ENCODE measurements around the gene WASF3. TPM values are rescaled to one million over a fixed set of nuclear protein-coding genes. Genes with fewer than 3 reads are reported as not detected.

WASF3 gene
- total RNA-seq, 1 experiment from 2014 or later, result 3.4 TPM

DNA sequence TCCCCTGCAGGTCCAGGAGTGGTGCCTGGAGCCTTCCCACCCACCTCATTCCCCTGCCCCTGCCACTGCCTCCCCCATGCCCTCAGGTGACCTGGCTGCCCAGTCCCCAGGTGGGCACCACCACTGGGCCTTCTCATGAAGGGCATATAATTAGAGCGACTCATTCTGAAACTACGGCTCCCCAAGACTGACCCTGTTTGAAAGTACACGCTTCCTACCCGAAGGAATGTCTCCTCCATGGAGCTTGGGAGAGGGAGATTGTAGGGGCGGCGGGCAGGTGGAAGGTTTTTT lies 150.5 kb downstream of the WASF3 start:
- CTCF ChIA-PET, result interaction anchor here (0.9 to 2.7 kb wide), 3 partner anchors 12 to 222 kb away, joined by 3 to 17 read pairs (median 3); no protein-coding TSS in a partner anchor
- Histone ChIP-seq H2AFZ (ENCODE audit: low read depth, low read length, poor library complexity, severe bottlenecking) (no peak overlapping the region), H3K4me3 (replicated peaks in 1 of 2; ENCODE audit: low read depth in 1 of 2, low read length in 2 of 2) (no peak overlapping the region), H4K20me1 (ENCODE audit: insufficient read depth) (no peaks in the 10 kb centered on the region), H3K4me1 (ENCODE audit: control insufficient read depth in 1 of 2, insufficient read depth in 2 of 2, low read length in 2 of 2) (no peaks in the 10 kb centered on the region), H3K9me2 (ENCODE audit: insufficient read depth) (no peaks in the 10 kb centered on the region), H3K9ac (ENCODE audit: low read length) (no peak overlapping the region), H3K9me3 (ENCODE audit: control insufficient read depth in 1 of 2, insufficient read depth in 1 of 2, low read depth in 1 of 2, low read length in 2 of 2) (no peaks in the 10 kb centered on the region), H3K36me3 (ENCODE audit: control insufficient read depth in 1 of 2, insufficient read depth in 2 of 2, low read length in 2 of 2) (no peaks in the 10 kb centered on the region), H3K79me2 (ENCODE audit: insufficient read depth, low read length) (no peaks in the 10 kb centered on the region), H3K4me2 (ENCODE audit: low read length) (no peak overlapping the region), H3K27ac (ENCODE audit: low read depth, low read length) (no peak overlapping the region), H3K27me3 (ENCODE audit: insufficient read depth, low read length) (peaks cover 17% of the 10 kb centered on the region)
- no TSS peak for BruUV-seq (replicated peaks)
- DNase-seq (ENCODE audit: low read depth, low spot score) (no peak), ATAC-seq (no peak)
- intact Hi-C loops (cut with micrococcal nuclease), result loop anchor here (10.0 kb wide), 1 partner anchor 1133 kb away; no protein-coding TSS in a partner anchor
- POLR2A ChIA-PET, result no interaction called here
- TF ChIP-seq, protein P1, sequence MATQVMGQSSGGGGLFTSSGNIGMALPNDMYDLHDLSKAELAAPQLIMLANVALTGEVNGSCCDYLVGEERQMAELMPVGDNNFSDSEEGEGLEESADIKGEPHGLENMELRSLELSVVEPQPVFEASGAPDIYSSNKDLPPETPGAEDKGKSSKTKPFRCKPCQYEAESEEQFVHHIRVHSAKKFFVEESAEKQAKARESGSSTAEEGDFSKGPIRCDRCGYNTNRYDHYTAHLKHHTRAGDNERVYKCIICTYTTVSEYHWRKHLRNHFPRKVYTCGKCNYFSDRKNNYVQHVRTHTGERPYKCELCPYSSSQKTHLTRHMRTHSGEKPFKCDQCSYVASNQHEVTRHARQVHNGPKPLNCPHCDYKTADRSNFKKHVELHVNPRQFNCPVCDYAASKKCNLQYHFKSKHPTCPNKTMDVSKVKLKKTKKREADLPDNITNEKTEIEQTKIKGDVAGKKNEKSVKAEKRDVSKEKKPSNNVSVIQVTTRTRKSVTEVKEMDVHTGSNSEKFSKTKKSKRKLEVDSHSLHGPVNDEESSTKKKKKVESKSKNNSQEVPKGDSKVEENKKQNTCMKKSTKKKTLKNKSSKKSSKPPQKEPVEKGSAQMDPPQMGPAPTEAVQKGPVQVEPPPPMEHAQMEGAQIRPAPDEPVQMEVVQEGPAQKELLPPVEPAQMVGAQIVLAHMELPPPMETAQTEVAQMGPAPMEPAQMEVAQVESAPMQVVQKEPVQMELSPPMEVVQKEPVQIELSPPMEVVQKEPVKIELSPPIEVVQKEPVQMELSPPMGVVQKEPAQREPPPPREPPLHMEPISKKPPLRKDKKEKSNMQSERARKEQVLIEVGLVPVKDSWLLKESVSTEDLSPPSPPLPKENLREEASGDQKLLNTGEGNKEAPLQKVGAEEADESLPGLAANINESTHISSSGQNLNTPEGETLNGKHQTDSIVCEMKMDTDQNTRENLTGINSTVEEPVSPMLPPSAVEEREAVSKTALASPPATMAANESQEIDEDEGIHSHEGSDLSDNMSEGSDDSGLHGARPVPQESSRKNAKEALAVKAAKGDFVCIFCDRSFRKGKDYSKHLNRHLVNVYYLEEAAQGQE (IDR thresholded peaks at IDR 0.05; ENCODE audit: low read depth), result no peak
- TF ChIP-seq SRF (IDR thresholded peaks at IDR 0.05; ENCODE audit: low read depth) (no peak), POLR2A (IDR thresholded peaks at IDR 0.05; ENCODE audit: borderline replicate concordance, extremely low read depth, insufficient read depth, insufficient read length) (no peak), FOSL1 (IDR thresholded peaks at IDR 0.05; ENCODE audit: low read depth) (no peak), EZH2 (IDR thresholded peaks at IDR 0.05) (no peak), SIN3A (IDR thresholded peaks at IDR 0.05; ENCODE audit: low read depth) (no peak), EZH2phosphoT487 (IDR thresholded peaks at IDR 0.05; ENCODE audit: borderline replicate concordance) (no peak), JUND (IDR thresholded peaks at IDR 0.05) (no peak), ELF1 (IDR thresholded peaks at IDR 0.05; ENCODE audit: borderline replicate concordance, low read depth) (no peak), POLR2AphosphoS5 (IDR thresholded peaks at IDR 0.05; ENCODE audit: low read depth, low read length) (no peak)
- TF ChIP-seq, protein P2, sequence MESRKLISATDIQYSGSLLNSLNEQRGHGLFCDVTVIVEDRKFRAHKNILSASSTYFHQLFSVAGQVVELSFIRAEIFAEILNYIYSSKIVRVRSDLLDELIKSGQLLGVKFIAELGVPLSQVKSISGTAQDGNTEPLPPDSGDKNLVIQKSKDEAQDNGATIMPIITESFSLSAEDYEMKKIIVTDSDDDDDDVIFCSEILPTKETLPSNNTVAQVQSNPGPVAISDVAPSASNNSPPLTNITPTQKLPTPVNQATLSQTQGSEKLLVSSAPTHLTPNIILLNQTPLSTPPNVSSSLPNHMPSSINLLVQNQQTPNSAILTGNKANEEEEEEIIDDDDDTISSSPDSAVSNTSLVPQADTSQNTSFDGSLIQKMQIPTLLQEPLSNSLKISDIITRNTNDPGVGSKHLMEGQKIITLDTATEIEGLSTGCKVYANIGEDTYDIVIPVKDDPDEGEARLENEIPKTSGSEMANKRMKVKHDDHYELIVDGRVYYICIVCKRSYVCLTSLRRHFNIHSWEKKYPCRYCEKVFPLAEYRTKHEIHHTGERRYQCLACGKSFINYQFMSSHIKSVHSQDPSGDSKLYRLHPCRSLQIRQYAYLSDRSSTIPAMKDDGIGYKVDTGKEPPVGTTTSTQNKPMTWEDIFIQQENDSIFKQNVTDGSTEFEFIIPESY (IDR thresholded peaks at IDR 0.05; ENCODE audit: extremely low read depth, insufficient replicate concordance, low read length), result no peak
- TF ChIP-seq, protein P3, sequence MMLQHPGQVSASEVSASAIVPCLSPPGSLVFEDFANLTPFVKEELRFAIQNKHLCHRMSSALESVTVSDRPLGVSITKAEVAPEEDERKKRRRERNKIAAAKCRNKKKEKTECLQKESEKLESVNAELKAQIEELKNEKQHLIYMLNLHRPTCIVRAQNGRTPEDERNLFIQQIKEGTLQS (IDR thresholded peaks at IDR 0.05), result no peak
- TF ChIP-seq, protein P4, sequence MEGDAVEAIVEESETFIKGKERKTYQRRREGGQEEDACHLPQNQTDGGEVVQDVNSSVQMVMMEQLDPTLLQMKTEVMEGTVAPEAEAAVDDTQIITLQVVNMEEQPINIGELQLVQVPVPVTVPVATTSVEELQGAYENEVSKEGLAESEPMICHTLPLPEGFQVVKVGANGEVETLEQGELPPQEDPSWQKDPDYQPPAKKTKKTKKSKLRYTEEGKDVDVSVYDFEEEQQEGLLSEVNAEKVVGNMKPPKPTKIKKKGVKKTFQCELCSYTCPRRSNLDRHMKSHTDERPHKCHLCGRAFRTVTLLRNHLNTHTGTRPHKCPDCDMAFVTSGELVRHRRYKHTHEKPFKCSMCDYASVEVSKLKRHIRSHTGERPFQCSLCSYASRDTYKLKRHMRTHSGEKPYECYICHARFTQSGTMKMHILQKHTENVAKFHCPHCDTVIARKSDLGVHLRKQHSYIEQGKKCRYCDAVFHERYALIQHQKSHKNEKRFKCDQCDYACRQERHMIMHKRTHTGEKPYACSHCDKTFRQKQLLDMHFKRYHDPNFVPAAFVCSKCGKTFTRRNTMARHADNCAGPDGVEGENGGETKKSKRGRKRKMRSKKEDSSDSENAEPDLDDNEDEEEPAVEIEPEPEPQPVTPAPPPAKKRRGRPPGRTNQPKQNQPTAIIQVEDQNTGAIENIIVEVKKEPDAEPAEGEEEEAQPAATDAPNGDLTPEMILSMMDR (IDR thresholded peaks at IDR 0.05 in 2 of 3, conservative IDR thresholded peaks at IDR 0.05 in 1 of 3; ENCODE audit: borderline replicate concordance in 1 of 3, insufficient read depth in 1 of 3, low read depth in 2 of 3, low read length in 2 of 3), result no peak
- TF ChIP-seq, protein P5, sequence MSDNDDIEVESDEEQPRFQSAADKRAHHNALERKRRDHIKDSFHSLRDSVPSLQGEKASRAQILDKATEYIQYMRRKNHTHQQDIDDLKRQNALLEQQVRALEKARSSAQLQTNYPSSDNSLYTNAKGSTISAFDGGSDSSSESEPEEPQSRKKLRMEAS (IDR thresholded peaks at IDR 0.05), result no peak
- RAD21 ChIA-PET (ENCODE audit: low non-redundant PET in 1 of 2, low total read pairs in 2 of 2, uncharacterized antibody in 2 of 2, unreplicated experiment in 2 of 2), result interaction anchor here in 1 of 2 experiments (1.2 kb wide), 1 partner anchor 165 kb away, joined by 4 read pairs; no protein-coding TSS in a partner anchor
